Liver (tissue), 3 donors: ENCODE measurements around the gene KIF3C.

Experiments
- ATF3 ChIP-seq: IDR thresholded peaks from 2 replicates; pipeline ENCODE4 v1.6.1; 2016; ENCODE audit warnings: antibody characterized with exemption
- CTCF ChIP-seq: fragments of 150-350 bp; IDR thresholded peaks from 2 replicates; pipeline ENCODE4 v1.5.1; 2017; ENCODE audit warnings: improper control_type of control experiment, low read depth, low read length; ENCODE audit not compliant: missing input control
- EGR1 ChIP-seq, 2 donors: IDR thresholded peaks; 2 replicates each; pipeline ENCODE4 v1.6.1; 2016 to 2018; ENCODE audit warnings: antibody characterized with exemption in 2 of 2, low read depth in 2 of 2
- MAX ChIP-seq: IDR thresholded peaks from 2 replicates; pipeline ENCODE4 v1.6.1; 2016; ENCODE audit warnings: antibody characterized with exemption
- NR2F2 ChIP-seq: IDR thresholded peaks from 2 replicates; pipeline ENCODE4 v1.6.1; 2016; ENCODE audit warnings: antibody characterized with exemption
- TAF1 ChIP-seq: conservative IDR thresholded peaks from 2 replicates; pipeline ENCODE4 v1.6.1; 2016; ENCODE audit warnings: antibody characterized with exemption, mild to moderate bottlenecking
- ZBTB33 ChIP-seq: IDR thresholded peaks from 2 replicates; pipeline ENCODE4 v1.6.1; 2016; ENCODE audit warnings: antibody characterized with exemption
- donor health status: healthy.
- donor health status: healthy.

- TF ChIP-seq MAX, result no peak
- no peak for TF ChIP-seq CTCF
- TF ChIP-seq ZBTB33, result no peak
- TF ChIP-seq NR2F2, result no peak
- TF ChIP-seq ATF3, result no peak
- no peak for TF ChIP-seq EGR1 (IDR thresholded peaks at IDR 0.05; ENCODE audit: low read depth in 2 of 2)
- TF ChIP-seq TAF1, result no peak
These were observed 42.0 kb upstream of the KIF3C start for GRCh38 chr2:26024260-26024659.
